OCI-LY7 (cell line): Measurements from ENCODE around the gene CKAP4.

ENCODE experiments used
- CTCF ChIP-seq: fragments of 200-600 bp; sonication (generic); conservative IDR thresholded peaks from 2 replicates; pipeline ENCODE4 v1.5.1; 2014; ENCODE audit warnings: mild to moderate bottlenecking, antibody characterized with exemption, low read length, moderate library complexity, mixed read lengths
- EZH2phosphoT487 ChIP-seq: fragments of 200-600 bp; sonication (generic); IDR thresholded peaks from 2 replicates; pipeline ENCODE4 v1.6.1; 2018; ENCODE audit warnings: low read depth, borderline replicate concordance, mild to moderate bottlenecking, mixed run types, antibody characterized with exemption, low read length, moderate library complexity, mixed read lengths

GRCh38 chr12:106192659-106193393 lies 55.0 kb downstream of the CKAP4 start:
- no peak for TF ChIP-seq CTCF
- no peak for TF ChIP-seq EZH2phosphoT487
